Common myeloid progenitor, CD34-positive (primary cell): Measurements from ENCODE around the gene PTPRD.

Experiments
- CTCF ChIA-PET: fragments of 350-600 bp; sonication (Branson Sonifier 250); formaldehyde crosslinking; loops from one replicate; lab custom pipeline; 2021; ENCODE audit warnings: antibody characterized with exemption; lab: Charles Lee
- POLR2A ChIA-PET: fragments of 350-600 bp; sonication (Branson Sonifier 250); formaldehyde crosslinking; loops from one replicate; lab custom pipeline; 2021; ENCODE audit warnings: antibody characterized with exemption; lab: Charles Lee
- DNase-seq, 3 donors: peaks; one replicate each; pipeline versions ENCODE4 v3.0.0 to v3.0.0-alpha.2; 2013
- H3K27ac ChIP-seq, 2 experiments: 1 replicate in 1 of 2; 2 replicates in 1 of 2; pipeline ENCODE4 v1.7.0; 2013; ENCODE audit warnings: inconsistent platforms in 2 of 2, low read length in 2 of 2, mild to moderate bottlenecking in 2 of 2, low read depth in 1 of 2, moderate library complexity in 1 of 2; ENCODE audit not compliant: severe bottlenecking in 2 of 2, insufficient read depth in 1 of 2, poor library complexity in 1 of 2
- H3K27me3 ChIP-seq, 5 experiments: replicated peaks in 2 of 5; 1 replicate in 3 of 5; 2 replicates in 2 of 5; pipeline versions ENCODE4 v1.6.1 to v1.7.0; 2013; ENCODE audit warnings: low read length in 4 of 5, mild to moderate bottlenecking in 2 of 5, moderate library complexity in 2 of 5, inconsistent platforms in 1 of 5; ENCODE audit not compliant: insufficient read depth in 5 of 5, control insufficient read depth in 4 of 5
- H3K36me3 ChIP-seq, 4 experiments: 1 replicate in 2 of 4; 2 replicates in 2 of 4; pipeline versions ENCODE4 v1.6.1 to v1.7.0; 2013; ENCODE audit warnings: low read length in 3 of 4, control low read depth in 1 of 4, mild to moderate bottlenecking in 1 of 4; ENCODE audit not compliant: control insufficient read depth in 4 of 4, insufficient read depth in 4 of 4
- H3K4me1 ChIP-seq, 4 experiments: 1 replicate in 3 of 4; 2 replicates in 1 of 4; pipeline versions ENCODE4 v1.6.1 to v1.7.1; 2013; ENCODE audit warnings: low read length in 3 of 4, mild to moderate bottlenecking in 3 of 4, control low read depth in 1 of 4, inconsistent platforms in 1 of 4, moderate library complexity in 1 of 4; ENCODE audit not compliant: control insufficient read depth in 4 of 4, insufficient read depth in 4 of 4; ENCODE audit errors: control extremely low read depth in 1 of 4
- H3K4me3 ChIP-seq, 7 experiments: 1 replicate in 4 of 7; 2 replicates in 3 of 7; pipeline versions ENCODE4 v1.5.1 to v1.7.0; 2013; ENCODE audit warnings: mild to moderate bottlenecking in 7 of 7, low read length in 6 of 7, moderate library complexity in 6 of 7, inconsistent platforms in 2 of 7, low read depth in 2 of 7, control low read depth in 1 of 7; ENCODE audit not compliant: insufficient read depth in 4 of 7, control insufficient read depth in 1 of 7; ENCODE audit errors: extremely low read depth in 1 of 7
- H3K9me3 ChIP-seq, 5 experiments: 1 replicate in 4 of 5; 2 replicates in 1 of 5; pipeline versions ENCODE4 v1.6.1 to v1.7.1; 2013; ENCODE audit warnings: low read length in 4 of 5, mild to moderate bottlenecking in 2 of 5, inconsistent platforms in 1 of 5, low read depth in 1 of 5, moderate library complexity in 1 of 5; ENCODE audit not compliant: control insufficient read depth in 4 of 5, insufficient read depth in 2 of 5; ENCODE audit errors: control extremely low read depth in 1 of 5
- WGBS: methylation state at CpG from one replicate; pipeline ENCODE4 v1.1.5; 2013; ENCODE audit not compliant: insufficient coverage; 5-methylcytosine and 5-hydroxymethylcytosine counted together

The PTPRD gene

DNA sequence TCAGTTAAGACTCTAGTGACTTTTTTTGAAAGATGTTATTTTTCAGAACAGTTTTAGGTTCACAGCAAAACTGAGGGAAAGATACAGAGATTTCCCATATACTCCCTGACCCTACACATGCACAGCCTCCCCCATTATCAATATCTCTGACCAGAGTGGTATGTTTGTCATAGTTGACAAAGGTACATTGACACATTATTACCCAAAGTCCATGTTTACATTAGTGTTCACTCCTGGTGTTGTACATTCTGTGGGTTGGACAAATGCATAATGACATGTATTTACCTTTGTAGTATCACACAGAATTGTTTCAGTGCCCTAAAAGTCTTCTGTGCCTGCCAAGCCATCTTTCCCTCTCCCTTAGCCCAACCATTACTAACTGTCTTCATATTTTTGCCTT, 2342.6 kb downstream of the PTPRD start:
- no peak overlapping the region for H3K27ac ChIP-seq
- H3K36me3 ChIP-seq = no peaks in the 10 kb centered on the region
- CTCF ChIA-PET = no interaction called here
- H3K27me3 ChIP-seq = no peaks in the 10 kb centered on the region
- no peaks in the 10 kb centered on the region for H3K4me1 ChIP-seq
- POLR2A ChIA-PET = no interaction called here
- DNase-seq = no peak
- no peaks in the 10 kb centered on the region for H3K9me3 ChIP-seq
- no peak overlapping the region for H3K4me3 ChIP-seq

DNA sequence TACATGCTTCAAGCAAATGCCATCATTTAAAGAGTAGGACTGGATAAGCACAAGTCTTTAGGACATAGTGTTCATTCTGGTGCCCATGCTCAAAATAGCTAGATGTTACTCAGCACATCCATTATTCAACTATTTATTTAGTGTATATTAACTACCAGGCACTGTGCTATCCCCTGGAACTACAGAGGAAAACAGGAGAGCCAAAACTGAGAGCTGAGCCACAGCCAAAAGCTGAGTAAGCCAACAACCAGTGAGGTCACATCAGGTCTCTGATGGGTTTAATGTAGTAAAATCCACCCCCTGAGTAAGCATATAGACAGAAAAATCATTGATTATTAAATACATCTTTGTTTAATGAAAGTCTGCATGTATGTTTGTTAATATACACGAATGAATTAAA, 2343.9 kb downstream of the PTPRD start:
- Histone ChIP-seq H3K4me3 (no peak overlapping the region), H3K27ac (no peak overlapping the region), H3K9me3 (no peaks in the 10 kb centered on the region), H3K27me3 (no peaks in the 10 kb centered on the region), H3K36me3 (no peaks in the 10 kb centered on the region), H3K4me1 (no peaks in the 10 kb centered on the region)
- no CpG with 5 or more reads among the region's 1 CpG for WGBS
- POLR2A ChIA-PET = no interaction called here
- CTCF ChIA-PET = no interaction called here
- no peak for DNase-seq

DNA sequence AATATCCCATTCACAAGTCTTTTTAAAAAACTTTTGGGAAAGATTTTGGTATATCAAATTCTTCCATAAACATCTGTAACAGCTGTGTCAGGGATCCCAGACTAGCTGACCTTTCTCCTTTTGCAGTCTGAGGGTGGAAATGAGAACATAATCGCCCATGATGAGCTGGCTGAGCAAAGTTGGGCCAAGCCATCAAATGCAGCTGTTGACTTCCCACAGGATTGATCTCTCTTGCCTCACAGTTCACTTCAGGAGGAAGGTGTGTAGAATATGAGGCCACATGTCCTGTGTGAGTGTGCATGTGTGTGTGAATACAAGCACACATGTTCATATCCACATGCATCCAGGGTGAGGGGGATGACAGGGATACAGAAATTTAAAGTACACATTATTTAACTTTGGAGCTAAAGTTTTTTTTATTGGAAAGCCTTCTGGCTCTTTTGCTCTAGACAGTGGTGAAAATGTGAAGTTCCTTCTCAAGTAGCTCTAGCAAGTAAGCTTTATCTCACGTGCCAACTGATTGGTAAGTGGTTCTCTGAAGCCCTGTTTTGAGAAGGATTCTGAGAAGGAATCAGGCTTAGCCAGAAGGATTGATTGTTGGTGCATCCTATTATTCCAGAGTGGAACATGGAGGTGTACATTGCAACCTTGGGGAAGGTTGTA, 2344.5 kb downstream of the PTPRD start:
- 100% methylated on average over 1 of the region's 2 CpGs for WGBS
- no peak overlapping the region for H3K4me3 ChIP-seq
- H3K36me3 ChIP-seq = no peaks in the 10 kb centered on the region
- no peaks in the 10 kb centered on the region for H3K9me3 ChIP-seq
- H3K27me3 ChIP-seq = no peaks in the 10 kb centered on the region
- DNase-seq = no peak
- POLR2A ChIA-PET = no interaction called here
- no peaks in the 10 kb centered on the region for H3K4me1 ChIP-seq
- CTCF ChIA-PET = no interaction called here
- no peak overlapping the region for H3K27ac ChIP-seq

GRCh38 chr9:8267636-8268035, 2345.2 kb downstream of the PTPRD start:
- ChIA-PET POLR2A (no interaction called here), CTCF (no interaction called here)
- DNase-seq = no peak
- H3K4me1 ChIP-seq = no peaks in the 10 kb centered on the region
- no peak overlapping the region for H3K27ac ChIP-seq
- no peaks in the 10 kb centered on the region for H3K9me3 ChIP-seq
- no peak overlapping the region for H3K4me3 ChIP-seq
- no peaks in the 10 kb centered on the region for H3K27me3 ChIP-seq
- H3K36me3 ChIP-seq = no peaks in the 10 kb centered on the region
- WGBS = no CpG with 5 or more reads among the region's 2 CpGs

- peaks cover 0 to under 1% (median 0%) of the 10 kb centered on the region in 4 experiments for H3K4me1 ChIP-seq
- H3K27ac ChIP-seq = no peak overlapping the region
- no CpG with 5 or more reads among the region's 1 CpG for WGBS
- H3K36me3 ChIP-seq = no peaks in the 10 kb centered on the region
- no peak for DNase-seq
- POLR2A ChIA-PET = no interaction called here
- no peak overlapping the region for H3K4me3 ChIP-seq
- CTCF ChIA-PET = interaction anchor here (0.8 kb wide), 1 partner anchor 35 kb away, joined by 3 read pairs; no protein-coding TSS in a partner anchor
- H3K27me3 ChIP-seq = no peaks in the 10 kb centered on the region
- no peaks in the 10 kb centered on the region for H3K9me3 ChIP-seq
These were observed 2345.9 kb downstream of the PTPRD start for GRCh38 chr9:8266861-8267260.

- no peaks in the 10 kb centered on the region for H3K27me3 ChIP-seq
- H3K36me3 ChIP-seq = no peaks in the 10 kb centered on the region
- no peak overlapping the region for H3K27ac ChIP-seq
- H3K9me3 ChIP-seq = no peaks in the 10 kb centered on the region
- WGBS = 100% methylated on average over 1 of the region's 2 CpGs
- CTCF ChIA-PET = no interaction called here
- POLR2A ChIA-PET = no interaction called here
- no peak overlapping the region for H3K4me3 ChIP-seq
- DNase-seq = no peak
- H3K4me1 ChIP-seq = peaks cover 0 to 8% (median 5%) of the 10 kb centered on the region in 4 experiments
These were observed 2347.5 kb downstream of the PTPRD start for GRCh38 chr9:8265281-8265680.
